H7 (cell line): ENCODE measurements around the gene SH2D3C. TPM values are rescaled to one million over a fixed set of nuclear protein-coding genes. Genes with fewer than 3 reads are reported as not detected.

Experiments
- DNase-seq: peaks from one replicate; pipeline ENCODE4 v3.0.0; 2012
- H3K27me3 ChIP-seq: 2 replicates; pipeline ENCODE4 v1.6.0; 2011; ENCODE audit warnings: mild to moderate bottlenecking, low read length; ENCODE audit not compliant: control insufficient read depth, insufficient read depth
- H3K36me3 ChIP-seq: replicated peaks from 2 replicates; pipeline ENCODE4 v1.5.1; 2011; ENCODE audit warnings: low read length; ENCODE audit not compliant: control insufficient read depth, insufficient read depth
- H3K4me3 ChIP-seq: 2 replicates; pipeline ENCODE4 v1.5.1; 2011; ENCODE audit warnings: low read depth, mild to moderate bottlenecking, control low read depth, low read length, moderate library complexity; ENCODE audit not compliant: insufficient read depth
- total RNA-seq: library from RNA; depleted of rRNA; stranded (reverse); fragments of >200 nt; shearing (Covaris generic); gene quantifications from 2 replicates; pipeline ENCODE4 v1.2.3, GENCODE V29; 2014

The SH2D3C gene
- total RNA-seq, 1 experiment from 2014 or later, result 0.42 TPM

- no peak for DNase-seq
- Histone ChIP-seq H3K36me3 (peaks cover 5% of the 10 kb centered on the region), H3K27me3 (peaks cover 40% of the 10 kb centered on the region), H3K4me3 (no peak overlapping the region; the same call in 1 of the 2 replicates)
Measured at GRCh38 chr9:127753622-127754021, 24.8 kb downstream of the SH2D3C start.

- Histone ChIP-seq H3K27me3 (peaks cover 40% of the 10 kb centered on the region), H3K36me3 (peaks cover 5% of the 10 kb centered on the region), H3K4me3 (no peak overlapping the region)
- peak; percentile 20 for DNase-seq
Measured at GRCh38 chr9:127753148-127753547, 25.3 kb downstream of the SH2D3C start.

GRCh38 chr9:127751269-127752054, 27.0 kb downstream of the SH2D3C start:
- Histone ChIP-seq H3K27me3 (peaks cover 40% of the 10 kb centered on the region), H3K4me3 (no peak overlapping the region), H3K36me3 (peaks cover 5% of the 10 kb centered on the region)
- peak; percentile 85 for DNase-seq

- Histone ChIP-seq H3K27me3 (peaks cover 24% of the 10 kb centered on the region), H3K36me3 (peaks cover 5% of the 10 kb centered on the region), H3K4me3 (no peak overlapping the region)
- no peak for DNase-seq
Measured at GRCh38 chr9:127749090-127749787, 29.2 kb downstream of the SH2D3C start.

- Histone ChIP-seq H3K27me3 (peaks cover 5% of the 10 kb centered on the region; the same call in 1 of the 2 replicates), H3K36me3 (peaks cover 5% of the 10 kb centered on the region), H3K4me3 (no peak overlapping the region)
- peak; percentile 72 for DNase-seq
Measured at GRCh38 chr9:127746959-127747569, 31.4 kb downstream of the SH2D3C start.

GRCh38 chr9:127744398-127745110, 33.9 kb downstream of the SH2D3C start:
- no peak overlapping the region for H3K4me3 ChIP-seq
- peaks cover 5% of the 10 kb centered on the region for H3K36me3 ChIP-seq
- DNase-seq, result no peak
- H3K27me3 ChIP-seq, result peaks cover 8% of the 10 kb centered on the region; the same call in 1 of the 2 replicates

GRCh38 chr9:127742435-127743088, 35.9 kb downstream of the SH2D3C start:
- Histone ChIP-seq H3K36me3 (no peaks in the 10 kb centered on the region), H3K27me3 (peaks cover 6% of the 10 kb centered on the region; the same call in 1 of the 2 replicates)
- peak; percentile 99 for DNase-seq

GRCh38 chr9:127741831-127742434, 36.5 kb downstream of the SH2D3C start:
- DNase-seq, result peak; percentile 98

More at GRCh38 chr9:127742435-127743088, 35.9 kb downstream of the SH2D3C start:
- peak overlapping the region; percentile 44 for H3K4me3 ChIP-seq

GRCh38 chr9:127739614-127740330, 38.7 kb downstream of the SH2D3C start:
- Histone ChIP-seq H3K36me3 (no peaks in the 10 kb centered on the region), H3K27me3 (peaks cover 6% of the 10 kb centered on the region; the same call in 1 of the 2 replicates), H3K4me3 (no peak overlapping the region)
- DNase-seq, result no peak

More at GRCh38 chr9:127741831-127742434, 36.5 kb downstream of the SH2D3C start:
- H3K27me3 ChIP-seq, result peaks cover 6% of the 10 kb centered on the region; the same call in 1 of the 2 replicates
- no peaks in the 10 kb centered on the region for H3K36me3 ChIP-seq
- H3K4me3 ChIP-seq, result peak overlapping the region; percentile 44

GRCh38 chr9:127738666-127739065, 39.8 kb downstream of the SH2D3C start:
- H3K36me3 ChIP-seq, result no peaks in the 10 kb centered on the region
- no peak for DNase-seq
- H3K4me3 ChIP-seq, result no peak overlapping the region
- H3K27me3 ChIP-seq, result peaks cover 6% of the 10 kb centered on the region; the same call in 1 of the 2 replicates

- no peak overlapping the region for H3K4me3 ChIP-seq
- no peak for DNase-seq
- H3K27me3 ChIP-seq, result peaks cover 2% of the 10 kb centered on the region; the same call in 1 of the 2 replicates
- H3K36me3 ChIP-seq, result no peaks in the 10 kb centered on the region
Measured at GRCh38 chr9:127735530-127736185, 42.8 kb downstream of the SH2D3C start.

GRCh38 chr9:127734747-127735529, 43.5 kb downstream of the SH2D3C start, which contains the start of gene TOR2A:
Gene TOR2A (minus strand): TSS chr9:127735294. CDS start chr9:127735270, 24 bp downstream.
- Histone ChIP-seq H3K36me3 (no peaks in the 10 kb centered on the region), H3K4me3 (peak within 1 kb of the TSS; percentile 65), H3K27me3 (peaks cover under 1% of the 10 kb centered on the region; the same call in 1 of the 2 replicates)
- DNase-seq, result peak; percentile 98
